ENCODE measurements around the gene NMUR1. TPM values are rescaled to one million over a fixed set of nuclear protein-coding genes. Genes with fewer than 3 reads are reported as not detected.
"Not testable (repeated sequence)": the region's sequence is repeated elsewhere in the genome, so short reads cannot be mapped to it uniquely, and the experiment has no call there.

Gene NMUR1
- total RNA-seq, 1 donor = under 0.01 TPM

DNA sequence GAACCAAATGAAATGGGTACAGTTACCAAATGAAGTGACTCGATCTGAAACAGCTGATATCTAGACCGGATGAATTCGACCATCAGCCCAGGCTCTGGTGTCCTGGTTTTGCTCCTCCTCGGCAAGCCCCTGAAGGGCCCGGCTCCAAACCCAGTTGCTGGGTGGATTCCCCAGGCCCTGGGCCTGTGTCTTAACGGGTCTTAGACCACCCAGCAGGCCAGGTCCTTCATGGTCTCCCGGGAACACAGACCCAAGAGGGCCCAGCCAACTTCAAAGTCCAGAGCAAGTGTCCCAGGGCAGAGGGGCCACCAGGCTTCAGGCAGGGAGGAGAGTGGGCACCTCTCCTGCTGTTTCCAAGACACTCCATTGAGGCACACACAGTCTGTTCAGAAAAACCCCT, 26.7 kb upstream of the NMUR1 start:
- Histone ChIP-seq H4K20me1 (ENCODE audit: insufficient read depth, low read length) (no peaks in the 10 kb centered on the region), H2AFZ (ENCODE audit: low read length) (no peak overlapping the region), H3K27ac (ENCODE audit: low read depth, low read length) (no peak overlapping the region), H3K4me1 (ENCODE audit: insufficient read depth, low read length) (peaks cover 11% of the 10 kb centered on the region), H3K9me3 (ENCODE audit: low read depth, low read length) (no peaks in the 10 kb centered on the region), H3K79me2 (ENCODE audit: insufficient read depth, low read length) (no peaks in the 10 kb centered on the region), H3K4me2 (ENCODE audit: insufficient read depth, low read length) (no peak overlapping the region), H3K27me3 (ENCODE audit: insufficient read depth, low read length) (no peaks in the 10 kb centered on the region), H3K4me3 (ENCODE audit: insufficient read depth, low read length) (no peak overlapping the region), H3K36me3 (ENCODE audit: insufficient read depth, low read length) (no peaks in the 10 kb centered on the region)
- DNase-seq (ENCODE audit: insufficient read length, low spot score, missing footprints) = peak; percentile 4
- TF ChIP-seq, protein P1, sequence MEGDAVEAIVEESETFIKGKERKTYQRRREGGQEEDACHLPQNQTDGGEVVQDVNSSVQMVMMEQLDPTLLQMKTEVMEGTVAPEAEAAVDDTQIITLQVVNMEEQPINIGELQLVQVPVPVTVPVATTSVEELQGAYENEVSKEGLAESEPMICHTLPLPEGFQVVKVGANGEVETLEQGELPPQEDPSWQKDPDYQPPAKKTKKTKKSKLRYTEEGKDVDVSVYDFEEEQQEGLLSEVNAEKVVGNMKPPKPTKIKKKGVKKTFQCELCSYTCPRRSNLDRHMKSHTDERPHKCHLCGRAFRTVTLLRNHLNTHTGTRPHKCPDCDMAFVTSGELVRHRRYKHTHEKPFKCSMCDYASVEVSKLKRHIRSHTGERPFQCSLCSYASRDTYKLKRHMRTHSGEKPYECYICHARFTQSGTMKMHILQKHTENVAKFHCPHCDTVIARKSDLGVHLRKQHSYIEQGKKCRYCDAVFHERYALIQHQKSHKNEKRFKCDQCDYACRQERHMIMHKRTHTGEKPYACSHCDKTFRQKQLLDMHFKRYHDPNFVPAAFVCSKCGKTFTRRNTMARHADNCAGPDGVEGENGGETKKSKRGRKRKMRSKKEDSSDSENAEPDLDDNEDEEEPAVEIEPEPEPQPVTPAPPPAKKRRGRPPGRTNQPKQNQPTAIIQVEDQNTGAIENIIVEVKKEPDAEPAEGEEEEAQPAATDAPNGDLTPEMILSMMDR (IDR thresholded peaks at IDR 0.05; ENCODE audit: extremely low read depth, low read depth, low read length) = no peak

DNA sequence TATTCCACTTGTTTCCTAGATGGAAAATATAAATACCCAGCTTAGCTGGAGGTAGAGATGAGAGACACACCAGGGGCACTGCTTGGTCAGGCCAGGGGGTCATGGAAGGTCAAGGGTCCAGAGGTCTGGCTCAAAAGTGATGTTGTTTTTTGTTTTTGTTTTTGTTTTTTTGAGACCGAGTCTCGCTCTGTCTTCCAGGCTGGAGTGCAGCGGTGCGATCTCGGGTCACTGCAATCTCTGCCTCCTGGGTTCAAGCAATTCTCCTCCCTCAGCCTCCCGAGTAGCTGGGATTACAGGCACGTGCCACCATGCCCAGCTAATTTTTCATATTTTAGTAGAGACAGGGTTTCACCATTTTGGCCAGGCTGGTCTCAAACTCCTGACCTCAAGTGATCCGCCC, 26.3 kb upstream of the NMUR1 start:
- H3K36me3 ChIP-seq (ENCODE audit: insufficient read depth, low read length); H4K20me1 ChIP-seq (ENCODE audit: insufficient read depth, low read length); H3K27ac ChIP-seq (ENCODE audit: low read depth, low read length); H2AFZ ChIP-seq (ENCODE audit: low read length); H3K27me3 ChIP-seq (ENCODE audit: insufficient read depth, low read length); H3K79me2 ChIP-seq (ENCODE audit: insufficient read depth, low read length); DNase-seq (ENCODE audit: insufficient read length, low spot score, missing footprints); H3K4me2 ChIP-seq (ENCODE audit: insufficient read depth, low read length); H3K9me3 ChIP-seq (ENCODE audit: low read depth, low read length); H3K4me3 ChIP-seq (ENCODE audit: insufficient read depth, low read length): not testable (repeated sequence)
- H3K4me1 ChIP-seq (ENCODE audit: insufficient read depth, low read length) = peaks cover 11% of the 10 kb centered on the region

DNA sequence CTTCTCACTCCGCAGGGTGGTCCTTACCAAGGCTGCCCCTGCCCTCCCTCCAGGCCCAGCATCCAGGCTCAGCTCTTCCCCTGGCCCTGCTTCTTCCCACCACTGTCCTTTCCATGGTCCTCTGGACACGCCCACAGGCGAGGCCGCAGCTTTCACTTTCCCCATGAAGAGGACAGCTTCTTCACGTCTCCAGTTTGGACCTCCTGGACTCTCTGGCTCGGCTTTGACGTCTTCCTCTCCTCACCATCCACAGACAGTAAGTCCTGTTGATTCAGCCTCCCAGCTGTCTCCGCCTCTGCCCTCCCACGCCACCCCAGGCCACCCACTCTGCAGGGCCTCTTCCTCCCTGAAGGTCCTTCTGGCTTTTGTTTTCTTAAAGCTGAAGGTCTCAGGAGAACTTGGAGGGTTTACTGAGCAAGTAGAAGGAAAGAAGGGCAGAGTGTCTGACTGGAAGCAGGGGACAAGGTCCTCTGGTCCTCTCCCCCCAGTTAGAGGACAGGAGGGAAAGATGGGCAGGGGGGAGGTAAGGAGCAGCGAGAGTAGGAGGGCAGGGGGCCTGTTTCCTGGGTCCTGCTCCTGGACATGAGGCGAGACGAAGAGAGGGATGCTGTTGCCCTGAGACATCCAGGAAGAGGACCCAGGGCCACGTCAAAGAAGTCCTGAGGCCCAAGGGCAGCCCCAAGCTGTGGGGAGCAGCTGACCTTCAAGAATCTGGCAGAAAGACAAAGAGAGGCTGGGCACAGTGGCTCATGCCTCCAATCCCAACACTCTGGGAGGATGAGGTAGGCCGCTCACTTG, 24.7 kb upstream of the NMUR1 start:
- TF ChIP-seq, protein P1 (IDR thresholded peaks at IDR 0.05; ENCODE audit: extremely low read depth, low read depth, low read length) = no peak
- Histone ChIP-seq H3K4me3 (ENCODE audit: insufficient read depth, low read length) (peak overlapping the region; percentile 59), H3K4me2 (ENCODE audit: insufficient read depth, low read length) (peak overlapping the region; percentile 78), H3K4me1 (ENCODE audit: insufficient read depth, low read length) (peaks cover 11% of the 10 kb centered on the region), H2AFZ (ENCODE audit: low read length) (peak overlapping the region; percentile 86), H3K79me2 (ENCODE audit: insufficient read depth, low read length) (no peaks in the 10 kb centered on the region), H3K36me3 (ENCODE audit: insufficient read depth, low read length) (no peaks in the 10 kb centered on the region), H3K27ac (ENCODE audit: low read depth, low read length) (peak overlapping the region; percentile 39), H3K27me3 (ENCODE audit: insufficient read depth, low read length) (no peaks in the 10 kb centered on the region), H4K20me1 (ENCODE audit: insufficient read depth, low read length) (no peaks in the 10 kb centered on the region), H3K9me3 (ENCODE audit: low read depth, low read length) (no peaks in the 10 kb centered on the region)
- DNase-seq (ENCODE audit: insufficient read length, low spot score, missing footprints) = peak; percentile 72

DNA sequence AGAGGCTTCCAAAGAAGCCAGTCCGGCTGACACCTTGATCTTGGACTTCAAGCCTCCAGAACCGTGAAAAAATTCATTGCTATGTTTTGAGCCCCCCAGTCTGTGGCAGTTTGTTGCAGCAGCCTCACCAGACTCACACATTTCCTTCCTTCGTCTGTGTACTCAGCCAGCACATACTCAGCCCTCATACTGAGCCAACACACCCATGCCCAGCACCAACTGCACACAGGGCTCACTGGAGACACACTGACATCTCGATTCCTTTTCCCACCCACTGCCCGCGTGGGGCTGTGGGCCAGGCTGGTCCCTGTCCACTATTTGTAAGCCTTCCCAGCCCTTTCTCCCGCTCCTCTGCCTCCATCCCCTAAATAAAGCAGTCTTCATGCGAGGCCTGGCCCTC, 24.1 kb upstream of the NMUR1 start:
- Histone ChIP-seq H4K20me1 (ENCODE audit: insufficient read depth, low read length) (no peaks in the 10 kb centered on the region), H3K4me1 (ENCODE audit: insufficient read depth, low read length) (peaks cover 11% of the 10 kb centered on the region), H3K27me3 (ENCODE audit: insufficient read depth, low read length) (no peaks in the 10 kb centered on the region), H3K4me3 (ENCODE audit: insufficient read depth, low read length) (peak overlapping the region; percentile 59), H2AFZ (ENCODE audit: low read length) (peak overlapping the region; percentile 86), H3K36me3 (ENCODE audit: insufficient read depth, low read length) (no peaks in the 10 kb centered on the region), H3K27ac (ENCODE audit: low read depth, low read length) (peak overlapping the region; percentile 39), H3K9me3 (ENCODE audit: low read depth, low read length) (no peaks in the 10 kb centered on the region), H3K79me2 (ENCODE audit: insufficient read depth, low read length) (no peaks in the 10 kb centered on the region), H3K4me2 (ENCODE audit: insufficient read depth, low read length) (peak overlapping the region; percentile 78)
- TF ChIP-seq, protein P1 (IDR thresholded peaks at IDR 0.05; ENCODE audit: extremely low read depth, low read depth, low read length) = no peak
- DNase-seq (ENCODE audit: insufficient read length, low spot score, missing footprints) = peak; percentile 6
